ENCODE data around the gene GSTO2.
A peak's percentile ranks its signal among the peaks of the same experiment; 100 is the strongest.

Gene GSTO2

DNA sequence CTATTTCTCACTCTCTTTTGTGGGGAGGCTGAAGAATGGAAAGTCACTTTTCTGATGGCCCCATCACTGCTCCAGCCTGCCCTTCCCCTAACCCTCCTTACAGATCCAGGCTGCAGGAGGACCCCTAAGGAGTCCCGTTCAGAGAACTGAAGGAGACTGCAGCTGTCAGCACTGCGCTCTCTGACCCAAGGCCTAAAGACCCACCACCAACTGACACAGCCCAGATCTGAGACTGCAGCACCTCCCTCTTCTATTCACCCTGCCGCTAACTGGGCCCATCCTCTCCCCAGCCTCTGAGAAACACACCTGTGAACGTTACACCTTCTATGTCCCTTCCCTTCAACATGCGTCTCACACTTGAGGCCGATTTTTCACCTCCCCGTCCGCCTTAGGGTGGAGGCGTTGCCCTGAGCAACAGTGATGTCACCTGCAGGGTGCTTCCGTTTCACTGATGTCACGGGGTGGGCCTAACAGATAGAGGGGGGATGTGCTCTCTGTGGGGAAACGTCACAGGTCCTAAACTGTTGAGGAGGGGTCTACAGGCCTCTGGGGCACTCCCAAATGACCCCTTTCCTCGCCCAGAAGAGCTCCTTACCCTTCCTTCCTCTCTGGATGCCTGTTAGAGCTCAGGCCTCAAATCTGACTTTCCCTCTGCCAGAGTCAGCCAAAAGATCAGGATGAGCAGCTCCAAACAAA, 64.2 kb downstream of the GSTO2 start (continued):
- TF ChIP-seq, protein P1, sequence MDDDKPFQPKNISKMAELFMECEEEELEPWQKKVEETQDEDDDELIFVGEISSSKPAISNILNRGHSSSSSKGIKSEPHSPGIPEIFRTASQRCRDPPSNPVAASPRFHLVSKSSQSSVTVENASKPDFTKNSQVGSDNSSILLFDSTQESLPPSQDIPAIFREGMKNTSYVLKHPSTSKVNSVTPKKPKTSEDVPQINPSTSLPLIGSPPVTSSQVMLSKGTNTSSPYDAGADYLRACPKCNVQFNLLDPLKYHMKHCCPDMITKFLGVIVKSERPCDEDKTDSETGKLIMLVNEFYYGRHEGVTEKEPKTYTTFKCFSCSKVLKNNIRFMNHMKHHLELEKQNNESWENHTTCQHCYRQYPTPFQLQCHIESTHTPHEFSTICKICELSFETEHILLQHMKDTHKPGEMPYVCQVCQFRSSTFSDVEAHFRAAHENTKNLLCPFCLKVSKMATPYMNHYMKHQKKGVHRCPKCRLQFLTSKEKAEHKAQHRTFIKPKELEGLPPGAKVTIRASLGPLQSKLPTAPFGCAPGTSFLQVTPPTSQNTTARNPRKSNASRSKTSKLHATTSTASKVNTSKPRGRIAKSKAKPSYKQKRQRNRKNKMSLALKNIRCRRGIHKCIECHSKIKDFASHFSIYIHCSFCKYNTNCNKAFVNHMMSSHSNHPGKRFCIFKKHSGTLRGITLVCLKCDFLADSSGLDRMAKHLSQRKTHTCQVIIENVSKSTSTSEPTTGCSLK (tag by site-specific recombination; IDR thresholded peaks at IDR 0.05): no peak
- TF ChIP-seq ZNF549 (tag by site-specific recombination; IDR thresholded peaks at IDR 0.05): no peak
- no peak for TF ChIP-seq ZNF121 (tag by site-specific recombination; IDR thresholded peaks at IDR 0.05)

DNA sequence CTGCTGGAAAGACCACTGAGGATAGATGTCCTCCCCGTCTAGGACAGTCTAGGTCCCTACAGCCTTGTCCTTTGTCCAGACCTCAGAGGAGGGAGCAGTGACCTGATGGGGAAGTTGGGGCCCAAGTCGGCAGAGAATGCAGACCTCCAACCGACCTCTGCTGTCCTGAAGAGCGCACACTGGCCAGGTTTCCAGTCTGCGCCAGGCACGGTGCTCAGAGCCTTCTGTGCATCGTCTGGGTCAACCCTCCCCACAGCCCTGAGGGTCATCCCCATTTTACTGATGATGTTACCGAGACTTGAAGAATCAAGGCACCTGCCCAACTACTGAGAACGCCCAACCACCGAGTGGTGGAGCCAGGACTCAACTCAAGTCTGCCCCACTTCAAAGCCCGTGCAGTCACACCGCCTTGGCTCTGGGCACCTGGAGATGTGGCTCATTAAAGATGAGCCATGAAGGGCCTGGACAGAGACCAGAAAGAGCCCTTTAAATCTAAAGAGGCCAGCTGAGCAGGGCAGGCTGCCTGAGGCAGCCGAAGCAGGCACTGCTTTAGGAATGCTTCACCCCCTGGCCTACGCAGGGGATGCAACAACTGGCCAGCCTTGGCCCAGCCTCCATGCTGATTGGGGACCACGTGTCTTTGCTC, 64.9 kb downstream of the GSTO2 start:
- no peaks in the 10 kb centered on the region for H3K9me3 ChIP-seq (ENCODE audit: control insufficient read depth, insufficient read depth, low read depth, low read length)
- H3K27ac ChIP-seq (ENCODE audit: extremely low read depth, low read depth, low read length): no peak overlapping the region
- peaks cover 41% of the 10 kb centered on the region for H3K4me1 ChIP-seq (ENCODE audit: control insufficient read depth, insufficient read depth, low read length)
- H3K4me3 ChIP-seq (ENCODE audit: low read depth, low read length): no peak overlapping the region
- ChIA-PET CTCF (interaction anchor here (0.6 to 1.8 kb wide), 3 partner anchors 17 to 42 kb away, joined by 3 to 8 read pairs (median 8); no protein-coding TSS in a partner anchor), POLR2A (interaction anchor here (0.6 kb wide), 1 partner anchor 28 kb away, joined by 4 read pairs; no protein-coding TSS in a partner anchor)
- H3K36me3 ChIP-seq (ENCODE audit: control insufficient read depth in 2 of 2, insufficient read depth in 1 of 2, low read length in 2 of 2): no peaks in the 10 kb centered on the region
- TF ChIP-seq, protein P2, sequence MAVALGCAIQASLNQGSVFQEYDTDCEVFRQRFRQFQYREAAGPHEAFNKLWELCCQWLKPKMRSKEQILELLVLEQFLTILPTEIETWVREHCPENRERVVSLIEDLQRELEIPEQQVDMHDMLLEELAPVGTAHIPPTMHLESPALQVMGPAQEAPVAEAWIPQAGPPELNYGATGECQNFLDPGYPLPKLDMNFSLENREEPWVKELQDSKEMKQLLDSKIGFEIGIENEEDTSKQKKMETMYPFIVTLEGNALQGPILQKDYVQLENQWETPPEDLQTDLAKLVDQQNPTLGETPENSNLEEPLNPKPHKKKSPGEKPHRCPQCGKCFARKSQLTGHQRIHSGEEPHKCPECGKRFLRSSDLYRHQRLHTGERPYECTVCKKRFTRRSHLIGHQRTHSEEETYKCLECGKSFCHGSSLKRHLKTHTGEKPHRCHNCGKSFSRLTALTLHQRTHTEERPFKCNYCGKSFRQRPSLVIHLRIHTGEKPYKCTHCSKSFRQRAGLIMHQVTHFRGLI (tag by site-specific recombination; IDR thresholded peaks at IDR 0.05): peak; percentile 93
- TF ChIP-seq TCF7L2 (IDR thresholded peaks at IDR 0.05; ENCODE audit: borderline replicate concordance, low read depth, low read length): no peak

DNA sequence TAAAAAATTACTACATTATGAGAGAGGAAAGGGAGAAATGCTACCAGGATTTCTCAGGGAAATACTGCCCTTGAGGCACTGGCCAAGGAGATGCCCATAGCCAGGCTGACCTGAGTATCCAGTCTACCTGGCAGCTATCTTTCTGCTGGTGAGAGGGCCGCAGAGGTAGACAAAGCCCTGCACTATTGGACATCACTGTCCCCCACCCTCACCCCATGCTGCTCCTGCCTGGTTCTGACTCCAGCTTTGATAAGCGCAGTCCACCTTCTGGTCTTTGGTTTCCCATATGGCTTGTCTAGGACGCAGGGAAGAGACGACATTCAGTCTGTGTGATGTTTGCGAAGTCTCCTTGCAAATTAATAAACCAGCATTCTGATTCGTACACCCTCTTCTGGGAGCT, 65.6 kb downstream of the GSTO2 start:
- ChIA-PET POLR2A (interaction anchor here (0.6 kb wide), 1 partner anchor 29 kb away, joined by 4 read pairs; no protein-coding TSS in a partner anchor), CTCF (interaction anchor here (0.7 to 1.8 kb wide), 3 partner anchors 16 to 371 kb away, joined by 3 to 8 read pairs (median 8); no protein-coding TSS in a partner anchor)
- TF ChIP-seq PRDM1 (tag by site-specific recombination; IDR thresholded peaks at IDR 0.05) (no peak), ZNF549 (tag by site-specific recombination; IDR thresholded peaks at IDR 0.05) (no peak), ZFP69B (tag by site-specific recombination; IDR thresholded peaks at IDR 0.05) (no peak), ZNF211 (tag by site-specific recombination; IDR thresholded peaks at IDR 0.05; ENCODE audit: low read depth) (no peak)
- Histone ChIP-seq H3K4me1 (ENCODE audit: control insufficient read depth, insufficient read depth, low read length) (peaks cover 37% of the 10 kb centered on the region), H3K27ac (ENCODE audit: extremely low read depth, low read depth, low read length) (no peak overlapping the region), H3K4me3 (ENCODE audit: low read depth, low read length) (no peak overlapping the region), H3K9me3 (ENCODE audit: control insufficient read depth, insufficient read depth, low read depth, low read length) (no peaks in the 10 kb centered on the region), H3K36me3 (ENCODE audit: control insufficient read depth in 2 of 2, insufficient read depth in 1 of 2, low read length in 2 of 2) (no peaks in the 10 kb centered on the region)

DNA sequence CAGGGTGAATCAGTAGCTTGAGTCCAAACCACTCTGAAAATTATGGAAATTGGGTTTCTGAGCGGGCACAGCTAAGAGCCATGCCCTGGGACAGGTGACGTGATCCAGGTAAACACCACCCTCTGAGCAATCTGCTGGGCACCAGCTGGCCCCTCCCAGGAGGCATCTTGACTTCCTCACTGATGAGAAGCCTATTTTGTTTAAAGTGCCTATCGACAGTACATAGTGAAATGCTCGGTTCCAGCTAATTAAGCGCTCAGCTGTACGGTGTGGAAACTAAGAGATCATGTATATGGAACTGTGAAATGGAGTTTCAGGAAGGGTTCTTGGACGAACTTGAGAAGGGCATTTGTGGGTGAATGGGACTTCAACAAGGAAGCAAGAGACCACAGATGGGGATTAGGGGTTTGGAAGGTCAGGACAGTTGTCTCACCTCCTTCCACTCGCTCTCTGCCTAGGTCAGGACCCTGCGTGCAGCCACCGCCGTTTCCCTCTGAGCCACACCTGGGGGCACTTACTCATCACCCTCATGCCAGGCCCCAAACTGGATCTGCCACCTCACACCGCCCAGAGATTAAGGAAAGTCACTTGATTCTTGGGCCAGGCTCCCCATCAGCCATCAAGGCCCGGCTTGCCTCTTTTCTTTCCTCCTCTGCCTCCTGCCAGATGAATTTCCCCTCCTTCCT, 66.1 kb downstream of the GSTO2 start:
- ChIA-PET CTCF (interaction anchor here (0.7 to 2.1 kb wide), 4 partner anchors 15 to 372 kb away, joined by 3 to 11 read pairs (median 8); no protein-coding TSS in a partner anchor), POLR2A (no interaction called here)
- Histone ChIP-seq H3K36me3 (ENCODE audit: control insufficient read depth in 2 of 2, insufficient read depth in 1 of 2, low read length in 2 of 2) (no peaks in the 10 kb centered on the region), H3K27ac (ENCODE audit: extremely low read depth, low read depth, low read length) (no peak overlapping the region), H3K4me3 (ENCODE audit: low read depth, low read length) (no peak overlapping the region), H3K4me1 (ENCODE audit: control insufficient read depth, insufficient read depth, low read length) (peaks cover 34% of the 10 kb centered on the region), H3K9me3 (ENCODE audit: control insufficient read depth, insufficient read depth, low read depth, low read length) (no peaks in the 10 kb centered on the region)
- TF ChIP-seq, protein P3, sequence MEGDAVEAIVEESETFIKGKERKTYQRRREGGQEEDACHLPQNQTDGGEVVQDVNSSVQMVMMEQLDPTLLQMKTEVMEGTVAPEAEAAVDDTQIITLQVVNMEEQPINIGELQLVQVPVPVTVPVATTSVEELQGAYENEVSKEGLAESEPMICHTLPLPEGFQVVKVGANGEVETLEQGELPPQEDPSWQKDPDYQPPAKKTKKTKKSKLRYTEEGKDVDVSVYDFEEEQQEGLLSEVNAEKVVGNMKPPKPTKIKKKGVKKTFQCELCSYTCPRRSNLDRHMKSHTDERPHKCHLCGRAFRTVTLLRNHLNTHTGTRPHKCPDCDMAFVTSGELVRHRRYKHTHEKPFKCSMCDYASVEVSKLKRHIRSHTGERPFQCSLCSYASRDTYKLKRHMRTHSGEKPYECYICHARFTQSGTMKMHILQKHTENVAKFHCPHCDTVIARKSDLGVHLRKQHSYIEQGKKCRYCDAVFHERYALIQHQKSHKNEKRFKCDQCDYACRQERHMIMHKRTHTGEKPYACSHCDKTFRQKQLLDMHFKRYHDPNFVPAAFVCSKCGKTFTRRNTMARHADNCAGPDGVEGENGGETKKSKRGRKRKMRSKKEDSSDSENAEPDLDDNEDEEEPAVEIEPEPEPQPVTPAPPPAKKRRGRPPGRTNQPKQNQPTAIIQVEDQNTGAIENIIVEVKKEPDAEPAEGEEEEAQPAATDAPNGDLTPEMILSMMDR (tag by site-specific recombination; IDR thresholded peaks at IDR 0.05): no peak
- TF ChIP-seq, protein P4, sequence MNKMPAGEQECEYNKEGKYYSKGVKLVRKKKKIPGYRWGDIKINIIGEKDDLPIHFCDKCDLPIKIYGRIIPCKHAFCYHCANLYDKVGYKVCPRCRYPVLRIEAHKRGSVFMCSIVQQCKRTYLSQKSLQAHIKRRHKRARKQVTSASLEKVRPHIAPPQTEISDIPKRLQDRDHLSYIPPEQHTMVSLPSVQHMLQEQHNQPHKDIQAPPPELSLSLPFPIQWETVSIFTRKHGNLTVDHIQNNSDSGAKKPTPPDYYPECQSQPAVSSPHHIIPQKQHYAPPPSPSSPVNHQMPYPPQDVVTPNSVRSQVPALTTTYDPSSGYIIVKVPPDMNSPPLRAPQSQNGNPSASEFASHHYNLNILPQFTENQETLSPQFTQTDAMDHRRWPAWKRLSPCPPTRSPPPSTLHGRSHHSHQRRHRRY (tag by site-specific recombination; IDR thresholded peaks at IDR 0.05): no peak
- TF ChIP-seq ZNF214 (tag by site-specific recombination; IDR thresholded peaks at IDR 0.05; ENCODE audit: borderline replicate concordance): no peak
- TF ChIP-seq RBAK (tag by site-specific recombination; IDR thresholded peaks at IDR 0.05): no peak
- no peak for TF ChIP-seq HOXA7 (CRISPR knock-in tag; IDR thresholded peaks at IDR 0.05; ENCODE audit: borderline replicate concordance)
- no peak for TF ChIP-seq ZNF221 (tag by site-specific recombination; IDR thresholded peaks at IDR 0.05; ENCODE audit: borderline replicate concordance)
